Measurements from ENCODE around the gene MCC.

The MCC gene

DNA sequence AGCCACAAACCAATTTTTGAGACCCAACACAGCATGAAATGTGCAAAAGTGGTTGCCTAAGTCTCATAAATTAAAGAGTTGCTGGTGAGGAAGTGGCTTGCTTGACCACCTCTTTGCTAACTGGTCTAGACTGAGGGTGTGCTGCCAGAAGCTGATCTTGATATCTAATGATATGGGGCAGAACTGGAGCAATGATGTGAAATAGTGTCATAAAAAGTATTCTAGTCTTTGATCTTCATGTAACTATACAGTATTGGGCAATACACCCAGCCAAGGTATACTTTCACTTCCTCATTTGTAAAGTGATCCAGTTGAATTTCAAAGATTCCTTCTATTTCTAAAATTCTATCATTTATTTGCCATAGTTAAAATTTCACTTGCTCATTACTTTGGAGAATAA lies 19.3 kb upstream of the MCC start:
- H3K9me3 ChIP-seq (ENCODE audit: control insufficient read depth, insufficient read depth, low read depth, low read length), result no peaks in the 10 kb centered on the region
- H3K4me1 ChIP-seq (ENCODE audit: control insufficient read depth, insufficient read depth, low read length), result no peaks in the 10 kb centered on the region
- TF ChIP-seq GFI1B (tag by site-specific recombination; IDR thresholded peaks at IDR 0.05) (no peak), ZBTB48 (tag by site-specific recombination; IDR thresholded peaks at IDR 0.05) (no peak), ZNF785 (tag by site-specific recombination; IDR thresholded peaks at IDR 0.05) (no peak), ZNF184 (tag by site-specific recombination; IDR thresholded peaks at IDR 0.05) (no peak), ZNF394 (tag by site-specific recombination; IDR thresholded peaks at IDR 0.05; ENCODE audit: borderline replicate concordance) (no peak), FEZF1 (tag by site-specific recombination; IDR thresholded peaks at IDR 0.05) (no peak), ZNF560 (tag by site-specific recombination; IDR thresholded peaks at IDR 0.05; ENCODE audit: borderline replicate concordance) (no peak), ZNF670 (tag by site-specific recombination; IDR thresholded peaks at IDR 0.05; ENCODE audit: low read depth) (no peak), ATF2 (tag by site-specific recombination; IDR thresholded peaks at IDR 0.05; ENCODE audit: low read depth) (no peak)
- TF ChIP-seq, protein P1, sequence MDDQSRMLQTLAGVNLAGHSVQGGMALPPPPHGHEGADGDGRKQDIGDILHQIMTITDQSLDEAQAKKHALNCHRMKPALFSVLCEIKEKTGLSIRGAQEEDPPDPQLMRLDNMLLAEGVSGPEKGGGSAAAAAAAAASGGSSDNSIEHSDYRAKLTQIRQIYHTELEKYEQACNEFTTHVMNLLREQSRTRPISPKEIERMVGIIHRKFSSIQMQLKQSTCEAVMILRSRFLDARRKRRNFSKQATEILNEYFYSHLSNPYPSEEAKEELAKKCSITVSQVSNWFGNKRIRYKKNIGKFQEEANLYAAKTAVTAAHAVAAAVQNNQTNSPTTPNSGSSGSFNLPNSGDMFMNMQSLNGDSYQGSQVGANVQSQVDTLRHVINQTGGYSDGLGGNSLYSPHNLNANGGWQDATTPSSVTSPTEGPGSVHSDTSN (CRISPR knock-in tag; IDR thresholded peaks at IDR 0.05), result no peak
- CTCF ChIA-PET, result interaction anchor here (0.6 to 1.3 kb wide), 3 partner anchors 11 to 1564 kb away, joined by 3 to 4 read pairs (median 3); no protein-coding TSS in a partner anchor
- no peaks in the 10 kb centered on the region for H3K36me3 ChIP-seq (ENCODE audit: control insufficient read depth in 2 of 2, insufficient read depth in 1 of 2, low read length in 2 of 2)
- H3K4me3 ChIP-seq (ENCODE audit: low read depth, low read length), result no peak overlapping the region
- POLR2A ChIA-PET, result no interaction called here
- H3K27ac ChIP-seq (ENCODE audit: extremely low read depth, low read depth, low read length), result no peak overlapping the region

DNA sequence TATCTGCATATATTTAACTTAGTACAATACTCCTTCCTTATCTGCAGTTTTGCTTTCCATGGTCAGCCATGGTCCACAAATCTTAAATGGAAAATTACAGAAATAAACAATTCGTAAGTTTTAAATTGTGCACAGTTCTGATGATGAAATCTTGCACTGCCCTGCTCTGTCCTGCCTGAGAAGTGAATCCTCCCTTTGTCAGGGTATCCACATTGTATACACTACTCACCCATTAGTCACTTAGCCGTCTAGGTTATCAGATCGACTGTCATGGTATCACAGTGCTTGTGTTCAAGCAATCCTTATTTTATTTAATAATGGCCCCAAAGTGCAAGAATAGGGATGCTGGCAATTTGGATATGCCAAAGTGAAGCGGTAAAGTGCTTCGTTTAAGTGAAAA lies 16.9 kb upstream of the MCC start:
- ChIA-PET CTCF (interaction anchor here (0.5 to 1.0 kb wide), 4 partner anchors 100 to 1006 kb away, joined by 3 to 5 read pairs (median 3); no protein-coding TSS in a partner anchor), POLR2A (no interaction called here)
- Histone ChIP-seq H3K27ac (ENCODE audit: extremely low read depth, low read depth, low read length) (no peak overlapping the region), H3K9me3 (ENCODE audit: control insufficient read depth, insufficient read depth, low read depth, low read length) (no peaks in the 10 kb centered on the region), H3K36me3 (ENCODE audit: control insufficient read depth in 2 of 2, insufficient read depth in 1 of 2, low read length in 2 of 2) (no peaks in the 10 kb centered on the region), H3K4me1 (ENCODE audit: control insufficient read depth, insufficient read depth, low read length) (no peaks in the 10 kb centered on the region), H3K4me3 (ENCODE audit: low read depth, low read length) (no peak overlapping the region)
- TF ChIP-seq ZBTB48 (tag by site-specific recombination; IDR thresholded peaks at IDR 0.05), result no peak
- TF ChIP-seq ZNF473 (tag by site-specific recombination; IDR thresholded peaks at IDR 0.05), result no peak
- no peak for TF ChIP-seq ZNF2 (tag by site-specific recombination; IDR thresholded peaks at IDR 0.05)
- TF ChIP-seq, protein P2, sequence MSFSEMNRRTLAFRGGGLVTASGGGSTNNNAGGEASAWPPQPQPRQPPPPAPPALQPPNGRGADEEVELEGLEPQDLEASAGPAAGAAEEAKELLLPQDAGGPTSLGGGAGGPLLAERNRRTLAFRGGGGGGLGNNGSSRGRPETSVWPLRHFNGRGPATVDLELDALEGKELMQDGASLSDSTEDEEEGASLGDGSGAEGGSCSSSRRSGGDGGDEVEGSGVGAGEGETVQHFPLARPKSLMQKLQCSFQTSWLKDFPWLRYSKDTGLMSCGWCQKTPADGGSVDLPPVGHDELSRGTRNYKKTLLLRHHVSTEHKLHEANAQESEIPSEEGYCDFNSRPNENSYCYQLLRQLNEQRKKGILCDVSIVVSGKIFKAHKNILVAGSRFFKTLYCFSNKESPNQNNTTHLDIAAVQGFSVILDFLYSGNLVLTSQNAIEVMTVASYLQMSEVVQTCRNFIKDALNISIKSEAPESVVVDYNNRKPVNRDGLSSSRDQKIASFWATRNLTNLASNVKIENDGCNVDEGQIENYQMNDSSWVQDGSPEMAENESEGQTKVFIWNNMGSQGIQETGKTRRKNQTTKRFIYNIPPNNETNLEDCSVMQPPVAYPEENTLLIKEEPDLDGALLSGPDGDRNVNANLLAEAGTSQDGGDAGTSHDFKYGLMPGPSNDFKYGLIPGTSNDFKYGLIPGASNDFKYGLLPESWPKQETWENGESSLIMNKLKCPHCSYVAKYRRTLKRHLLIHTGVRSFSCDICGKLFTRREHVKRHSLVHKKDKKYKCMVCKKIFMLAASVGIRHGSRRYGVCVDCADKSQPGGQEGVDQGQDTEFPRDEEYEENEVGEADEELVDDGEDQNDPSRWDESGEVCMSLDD (tag by site-specific recombination; IDR thresholded peaks at IDR 0.05), result no peak
- TF ChIP-seq ZNF747 (tag by site-specific recombination; IDR thresholded peaks at IDR 0.05), result no peak
- TF ChIP-seq HOXA7 (CRISPR knock-in tag; IDR thresholded peaks at IDR 0.05; ENCODE audit: borderline replicate concordance), result no peak
- no peak for TF ChIP-seq HOXC10 (CRISPR knock-in tag; IDR thresholded peaks at IDR 0.05)
- TF ChIP-seq ZNF148 (tag by site-specific recombination; IDR thresholded peaks at IDR 0.05; ENCODE audit: borderline replicate concordance), result no peak
